HG03095 (cell line): ENCODE results near the gene SH3PXD2A.

Source experiments
- ATAC-seq: cut with Tn5 transposase; IDR thresholded peaks from one replicate; pipeline ENCODE4 v1.9.1; 2021; ENCODE audit warnings: moderate library complexity; ENCODE audit not compliant: unreplicated experiment

The SH3PXD2A gene, protein sequence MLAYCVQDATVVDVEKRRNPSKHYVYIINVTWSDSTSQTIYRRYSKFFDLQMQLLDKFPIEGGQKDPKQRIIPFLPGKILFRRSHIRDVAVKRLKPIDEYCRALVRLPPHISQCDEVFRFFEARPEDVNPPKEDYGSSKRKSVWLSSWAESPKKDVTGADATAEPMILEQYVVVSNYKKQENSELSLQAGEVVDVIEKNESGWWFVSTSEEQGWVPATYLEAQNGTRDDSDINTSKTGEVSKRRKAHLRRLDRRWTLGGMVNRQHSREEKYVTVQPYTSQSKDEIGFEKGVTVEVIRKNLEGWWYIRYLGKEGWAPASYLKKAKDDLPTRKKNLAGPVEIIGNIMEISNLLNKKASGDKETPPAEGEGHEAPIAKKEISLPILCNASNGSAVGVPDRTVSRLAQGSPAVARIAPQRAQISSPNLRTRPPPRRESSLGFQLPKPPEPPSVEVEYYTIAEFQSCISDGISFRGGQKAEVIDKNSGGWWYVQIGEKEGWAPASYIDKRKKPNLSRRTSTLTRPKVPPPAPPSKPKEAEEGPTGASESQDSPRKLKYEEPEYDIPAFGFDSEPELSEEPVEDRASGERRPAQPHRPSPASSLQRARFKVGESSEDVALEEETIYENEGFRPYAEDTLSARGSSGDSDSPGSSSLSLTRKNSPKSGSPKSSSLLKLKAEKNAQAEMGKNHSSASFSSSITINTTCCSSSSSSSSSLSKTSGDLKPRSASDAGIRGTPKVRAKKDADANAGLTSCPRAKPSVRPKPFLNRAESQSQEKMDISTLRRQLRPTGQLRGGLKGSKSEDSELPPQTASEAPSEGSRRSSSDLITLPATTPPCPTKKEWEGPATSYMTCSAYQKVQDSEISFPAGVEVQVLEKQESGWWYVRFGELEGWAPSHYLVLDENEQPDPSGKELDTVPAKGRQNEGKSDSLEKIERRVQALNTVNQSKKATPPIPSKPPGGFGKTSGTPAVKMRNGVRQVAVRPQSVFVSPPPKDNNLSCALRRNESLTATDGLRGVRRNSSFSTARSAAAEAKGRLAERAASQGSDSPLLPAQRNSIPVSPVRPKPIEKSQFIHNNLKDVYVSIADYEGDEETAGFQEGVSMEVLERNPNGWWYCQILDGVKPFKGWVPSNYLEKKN

DNA sequence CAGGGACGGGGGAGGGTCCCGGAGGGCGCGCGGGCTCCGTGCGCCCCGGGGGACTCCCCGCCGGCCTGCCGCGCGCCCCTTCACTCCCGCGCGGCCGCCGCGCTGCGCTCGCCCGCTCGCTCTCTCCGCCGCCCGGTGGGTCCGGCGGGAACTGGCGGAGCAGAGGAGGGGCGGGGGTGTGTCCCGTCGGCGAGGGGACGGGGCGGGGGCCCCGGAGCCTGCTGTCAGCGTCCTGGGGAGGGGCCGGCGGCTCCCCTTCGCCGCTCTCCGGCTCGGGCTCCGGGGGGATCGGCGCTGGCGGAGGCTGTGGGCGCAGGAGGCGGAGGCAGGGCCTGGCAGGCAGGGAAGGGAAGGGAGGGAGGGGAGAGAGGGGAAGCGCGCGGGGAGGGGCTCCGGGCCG is at the start of gene SH3PXD2A:
Gene SH3PXD2A (minus strand): TSS at position 153 of the 400 bp plus-strand sequence. CDS start 310 bp downstream, outside the sequence.
- ATAC-seq = no peak

DNA sequence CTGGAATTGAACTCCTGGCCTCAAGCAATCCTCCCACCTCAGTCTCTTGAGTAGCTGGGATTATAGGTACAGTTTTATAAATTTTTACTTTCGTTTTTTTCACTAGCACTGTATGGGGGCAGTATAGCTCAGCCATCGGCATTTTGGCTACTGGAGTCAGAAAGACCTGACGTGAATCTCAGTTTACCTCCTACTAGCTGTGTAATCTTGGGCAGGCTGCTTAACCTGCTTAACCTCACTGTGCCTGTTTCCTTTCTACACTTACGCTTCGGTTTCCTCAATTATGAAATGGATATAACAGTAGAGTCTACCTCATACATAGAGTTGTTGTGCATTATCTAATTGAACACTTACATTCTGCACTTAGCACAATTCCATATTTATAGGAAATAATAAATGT is 45.9 kb upstream of the SH3PXD2A start:
- ATAC-seq = no peak

- no peak for ATAC-seq
Observed at GRCh38 chr10:103899312-103899711, 43.9 kb upstream of the SH3PXD2A start.

DNA sequence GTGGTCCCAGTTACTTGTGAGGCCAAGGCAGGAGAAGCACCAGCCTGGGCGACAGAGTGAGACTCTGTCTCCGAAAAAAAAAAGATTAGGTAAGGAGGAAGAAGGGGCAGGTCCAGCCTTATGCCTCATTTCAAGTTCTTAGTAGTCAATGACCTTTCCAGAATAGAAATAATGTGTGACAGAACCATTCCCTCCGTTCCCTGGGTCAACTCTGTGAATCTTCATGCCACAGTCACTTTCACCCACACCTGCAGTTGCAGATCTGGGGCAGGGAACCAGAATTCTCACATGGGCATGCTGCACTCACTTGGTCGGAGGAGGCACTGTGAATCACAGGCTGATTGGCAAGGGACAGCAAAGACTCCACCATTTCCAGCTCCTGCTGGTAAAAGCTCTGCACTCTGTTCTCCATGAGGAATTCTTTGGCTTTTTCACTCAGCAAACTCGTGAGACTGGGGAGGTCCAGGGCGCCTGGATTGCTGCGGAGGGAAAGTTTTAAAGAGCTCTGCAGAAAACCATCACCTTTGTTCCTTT is 41.9 kb upstream of the SH3PXD2A start:
- ATAC-seq = no peak

- ATAC-seq = no peak
Observed at GRCh38 chr10:103896225-103896624, 40.8 kb upstream of the SH3PXD2A start.

DNA sequence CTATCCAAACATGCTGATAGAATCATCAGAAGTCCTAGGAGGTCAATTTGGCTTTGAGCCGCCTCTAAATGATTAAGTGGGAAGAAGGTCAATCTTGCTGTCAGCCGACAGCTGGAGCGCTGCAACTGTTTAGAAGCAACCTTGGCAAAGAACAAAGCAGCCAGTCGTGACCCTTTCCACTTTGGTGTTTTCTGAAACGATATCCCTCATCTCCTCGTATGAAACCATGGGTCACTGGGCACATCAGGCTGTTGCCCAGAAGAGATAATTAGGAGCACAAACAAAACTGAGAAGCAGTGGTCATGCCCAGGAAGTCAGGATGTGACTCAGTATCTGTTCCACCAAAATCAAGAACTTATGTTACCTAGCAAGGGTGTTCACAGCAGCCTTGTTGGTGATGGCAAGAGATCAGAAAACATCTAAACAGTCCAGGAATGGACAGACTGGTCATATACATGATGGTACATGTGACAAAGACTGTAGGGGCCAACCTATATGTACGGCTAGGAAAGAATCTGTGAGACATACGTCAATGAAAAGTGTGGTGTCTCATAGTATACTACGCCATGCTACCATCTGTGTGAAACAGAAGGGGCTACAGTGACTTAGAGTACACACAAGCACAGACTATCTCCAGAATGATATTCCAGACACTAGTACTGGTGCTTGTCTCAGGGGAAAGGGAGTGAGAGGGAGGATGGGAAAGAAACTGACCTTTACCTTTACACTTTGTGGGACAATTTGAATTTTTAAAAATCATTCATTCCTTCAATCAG is 40.2 kb upstream of the SH3PXD2A start:
- no peak for ATAC-seq

DNA sequence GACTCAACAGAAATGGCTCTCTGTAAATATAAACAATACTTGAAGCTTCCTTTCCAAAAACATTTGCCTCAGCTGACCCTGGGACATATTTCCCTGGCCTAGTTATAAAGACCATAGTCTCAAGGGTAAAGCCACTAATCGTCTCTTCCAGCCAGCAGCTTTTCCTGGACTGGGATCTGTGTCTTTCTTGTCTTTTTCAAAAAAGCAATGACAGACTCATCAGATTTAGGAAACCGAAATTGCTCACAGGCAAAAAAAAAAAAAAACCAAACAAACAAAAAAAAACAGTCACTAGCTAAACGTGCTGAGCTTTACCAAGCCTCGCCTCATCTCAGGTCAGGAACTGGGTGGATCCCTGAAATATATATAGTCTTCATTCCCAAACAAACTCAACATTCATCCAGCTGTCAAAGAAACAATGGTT is 39.1 kb upstream of the SH3PXD2A start:
- no peak for ATAC-seq

- ATAC-seq = no peak
Observed at GRCh38 chr10:103893817-103894216, 38.4 kb upstream of the SH3PXD2A start.

DNA sequence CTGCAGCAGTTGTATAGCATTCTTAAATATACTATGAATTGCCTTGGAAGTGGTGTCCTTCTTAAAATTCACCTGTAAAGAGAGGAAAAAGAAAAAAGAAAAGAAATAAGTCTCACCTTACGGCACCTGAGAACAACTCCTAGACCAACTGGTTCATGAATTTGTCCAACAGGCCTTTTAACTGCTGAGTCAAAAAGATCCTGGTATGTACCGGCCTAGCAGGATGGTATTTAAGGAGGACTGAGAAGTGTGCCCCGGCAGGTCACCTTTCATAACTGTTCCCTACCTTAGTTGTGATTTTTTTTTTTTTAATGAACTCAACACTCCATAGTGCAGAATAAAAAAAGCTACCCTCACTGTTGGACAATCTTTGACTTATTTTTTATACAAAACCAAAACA is 36.8 kb upstream of the SH3PXD2A start:
- no peak for ATAC-seq

GRCh38 chr10:103890688-103891087 is 35.3 kb upstream of the SH3PXD2A start:
- no peak for ATAC-seq

GRCh38 chr10:103890194-103890658 is 34.9 kb upstream of the SH3PXD2A start:
- no peak for ATAC-seq

- no peak for ATAC-seq
Observed at GRCh38 chr10:103889121-103889720, 33.8 kb upstream of the SH3PXD2A start.

DNA sequence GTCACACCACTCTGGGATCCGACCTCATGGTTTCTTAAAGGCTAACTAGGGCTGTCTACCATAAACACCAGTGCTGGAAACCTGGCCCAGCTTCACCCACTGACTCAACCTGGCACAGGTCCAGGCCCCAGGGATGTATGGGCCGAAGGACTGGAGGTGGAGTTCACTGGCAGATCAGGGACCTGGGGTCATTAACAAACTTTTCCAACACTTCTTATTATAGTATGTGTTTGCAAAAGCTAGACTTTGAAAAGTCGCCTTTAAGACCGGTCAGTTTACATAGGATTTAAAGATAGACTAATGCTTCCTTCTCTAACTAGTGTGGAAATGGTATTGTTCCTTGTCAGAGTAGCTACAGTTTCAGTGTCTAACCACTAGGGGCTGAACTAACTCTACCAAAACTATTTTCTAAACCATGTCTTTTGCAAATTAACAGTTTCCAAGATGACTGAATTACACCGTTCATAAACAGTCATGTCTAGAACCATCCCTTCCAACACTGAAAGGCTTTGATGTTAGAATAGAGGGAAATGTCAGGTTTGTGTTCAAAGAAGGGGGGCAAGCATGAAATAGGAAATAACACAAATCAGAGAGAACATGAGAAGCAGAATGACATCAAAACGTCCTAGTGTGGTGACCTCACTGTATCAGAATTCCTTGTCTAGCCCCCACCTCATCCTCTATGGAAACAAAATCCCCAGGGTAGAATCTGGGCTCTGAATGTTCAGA is 32.9 kb upstream of the SH3PXD2A start:
- peak; percentile 72 for ATAC-seq

DNA sequence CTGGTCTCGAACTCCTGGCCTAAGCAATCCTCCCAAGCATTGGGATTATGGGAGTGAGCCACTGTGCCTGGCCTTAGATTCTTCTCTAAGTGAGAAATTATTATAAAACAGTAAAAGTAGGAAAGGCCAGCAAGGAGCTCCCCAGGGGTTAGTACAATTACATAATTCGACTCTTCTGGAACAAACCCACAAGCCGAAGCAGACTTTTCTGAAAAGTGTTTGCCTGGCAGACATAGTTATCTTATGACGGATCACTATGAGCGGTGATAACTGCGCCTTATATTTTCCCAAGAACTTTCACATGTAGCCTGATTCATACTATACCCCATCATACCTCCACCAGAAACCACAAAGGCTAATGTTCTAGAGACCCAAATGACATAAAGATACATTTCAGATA is 30.2 kb upstream of the SH3PXD2A start:
- ATAC-seq = no peak

DNA sequence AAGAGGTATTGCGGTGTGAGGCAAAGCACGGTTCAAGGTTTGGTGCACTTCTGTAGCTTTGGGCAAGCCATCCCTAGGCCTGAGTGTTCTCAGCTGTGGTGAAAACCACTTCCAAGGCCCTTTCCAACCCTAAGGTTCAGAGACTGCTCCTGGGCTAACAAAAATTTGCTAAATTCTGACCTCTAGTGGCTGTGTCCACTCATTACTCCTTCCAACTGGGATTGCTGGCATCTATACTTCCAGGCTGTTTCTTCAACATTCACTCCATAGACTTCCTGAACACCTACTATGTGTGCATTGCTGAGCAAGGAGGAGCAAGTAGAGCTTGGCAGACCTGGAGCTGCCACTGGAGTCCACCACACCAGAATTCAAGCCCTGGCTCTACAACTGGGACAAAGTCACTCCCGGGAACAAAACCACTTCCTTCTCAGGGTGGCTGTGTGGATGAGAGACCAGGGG is 29.3 kb upstream of the SH3PXD2A start:
- no peak for ATAC-seq

DNA sequence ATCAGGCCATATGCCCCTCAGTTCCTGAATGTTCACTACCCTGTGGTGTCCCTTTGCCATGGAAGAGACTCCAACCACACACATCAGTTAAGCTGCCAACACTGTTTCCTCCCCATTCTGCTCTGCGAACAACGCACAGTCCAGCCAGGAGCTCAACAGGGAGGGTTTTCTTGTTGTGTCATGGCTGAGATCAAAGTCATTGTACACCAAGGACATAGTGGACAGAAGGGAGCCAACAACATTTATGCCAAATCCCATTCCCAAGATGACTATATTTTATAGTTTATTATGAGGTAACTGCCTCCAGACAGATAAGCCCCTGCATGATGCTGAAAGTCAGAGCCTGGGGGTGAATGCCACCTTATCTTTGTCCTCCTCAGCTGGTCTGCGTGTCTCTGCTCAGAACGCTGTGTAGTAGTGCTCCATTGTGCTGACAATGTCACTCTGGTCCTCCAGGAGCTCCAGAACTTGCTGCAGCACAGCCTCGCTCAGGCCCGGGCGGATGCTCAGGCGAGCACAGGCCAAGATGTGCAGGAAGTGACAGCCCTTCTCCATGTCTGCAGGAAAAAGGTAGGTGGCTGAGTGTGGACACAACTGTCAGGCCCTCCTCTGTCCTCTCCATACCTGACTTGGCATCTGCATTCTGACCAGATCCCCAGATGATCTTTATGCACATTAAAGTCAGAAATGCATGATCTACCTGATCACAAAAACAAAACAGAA is 27.1 kb upstream of the SH3PXD2A start:
- ATAC-seq = no peak

DNA sequence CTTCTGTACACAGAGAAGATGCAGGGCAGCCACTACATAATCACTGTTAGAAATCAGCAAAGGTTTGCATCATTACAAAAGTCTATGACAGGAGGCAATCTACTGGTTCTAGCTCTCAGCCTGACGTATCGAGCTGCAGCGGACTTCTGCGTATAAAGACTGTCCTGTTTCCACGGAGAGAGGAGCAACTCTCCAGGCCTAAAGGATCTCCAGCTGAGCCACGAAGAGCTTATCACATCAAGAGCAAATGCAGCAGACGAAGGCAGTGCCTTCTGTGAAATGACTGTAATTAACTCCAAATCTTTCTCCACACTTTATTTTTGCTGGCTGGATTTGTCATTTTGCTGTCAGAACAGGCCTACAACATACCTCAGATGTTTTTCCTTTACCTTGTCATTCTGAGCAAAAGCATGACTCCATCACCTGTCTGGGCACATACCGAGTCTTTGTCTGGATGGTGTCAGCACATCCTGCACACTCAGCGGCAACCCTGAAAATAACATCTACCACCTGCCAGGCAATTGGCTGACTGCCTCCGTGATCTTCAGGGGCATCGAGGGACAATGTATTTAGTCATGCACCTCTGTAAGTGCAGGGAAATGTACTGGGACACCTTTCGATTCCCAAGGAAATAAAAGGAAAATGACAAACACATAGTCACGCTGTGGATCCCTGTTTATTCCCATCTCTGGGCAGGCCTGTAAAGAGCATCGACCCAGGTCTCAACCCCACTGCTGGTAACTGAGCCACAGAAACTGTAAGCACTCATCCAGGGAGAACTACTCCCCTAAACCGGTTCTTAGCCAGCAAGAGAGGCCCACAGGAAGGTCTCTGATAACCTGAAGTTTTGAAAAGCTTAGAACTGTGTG is 26.3 kb upstream of the SH3PXD2A start:
- no peak for ATAC-seq
